ENCODE data around the gene FAM47B. TPM values are rescaled to one million over a fixed set of nuclear protein-coding genes. Genes with fewer than 3 reads are reported as not detected.

The FAM47B gene
- total RNA-seq, 2 experiments from 2014 or later, result not detected

- Mint-ChIP-seq H3K9me3 (peaks cover 2% of the 10 kb centered on the region), H3K4me1 (ENCODE audit: low read depth) (no peaks in the 10 kb centered on the region), H3K36me3 (no peaks in the 10 kb centered on the region), H3K27me3 (no peaks in the 10 kb centered on the region), H3K27ac (no peak overlapping the region), H3K4me3 (no peak overlapping the region)
- ChIA-PET CTCF (no interaction called here), POLR2A (no interaction called here)
- no peak for DNase-seq
- intact Hi-C loops (cut with micrococcal nuclease), result no loop called here
Measured at GRCh38 chrX:34961662-34962061, 19.1 kb downstream of the FAM47B start.

GRCh38 chrX:34972206-34972605 lies 29.6 kb downstream of the FAM47B start:
- ChIA-PET CTCF (no interaction called here), POLR2A (no interaction called here)
- Mint-ChIP-seq H3K36me3 (no peaks in the 10 kb centered on the region), H3K4me3 (no peak overlapping the region), H3K27ac (no peak overlapping the region), H3K4me1 (ENCODE audit: low read depth) (no peaks in the 10 kb centered on the region), H3K27me3 (no peaks in the 10 kb centered on the region), H3K9me3 (no peaks in the 10 kb centered on the region)
- intact Hi-C loops (cut with micrococcal nuclease), result no loop called here
- no peak for DNase-seq

GRCh38 chrX:34978171-34978570 lies 35.6 kb downstream of the FAM47B start:
- ChIA-PET POLR2A (no interaction called here), CTCF (no interaction called here)
- Mint-ChIP-seq H3K9me3 (peaks cover 9% of the 10 kb centered on the region), H3K36me3 (no peaks in the 10 kb centered on the region), H3K27me3 (no peaks in the 10 kb centered on the region), H3K4me3 (no peak overlapping the region), H3K4me1 (ENCODE audit: low read depth) (no peaks in the 10 kb centered on the region), H3K27ac (no peak overlapping the region)
- intact Hi-C loops (cut with micrococcal nuclease), result no loop called here
- DNase-seq, result no peak

GRCh38 chrX:34987646-34988045 lies 45.0 kb downstream of the FAM47B start:
- ChIA-PET CTCF (no interaction called here), POLR2A (no interaction called here)
- Mint-ChIP-seq H3K9me3 (no peaks in the 10 kb centered on the region), H3K27ac (no peak overlapping the region), H3K27me3 (no peaks in the 10 kb centered on the region), H3K4me3 (no peak overlapping the region), H3K36me3 (no peaks in the 10 kb centered on the region), H3K4me1 (ENCODE audit: low read depth) (no peaks in the 10 kb centered on the region)
- intact Hi-C loops (cut with micrococcal nuclease), result no loop called here
- no peak for DNase-seq

All from activated CD4-positive, alpha-beta memory T cell treated with anti-CD3 and anti-CD28 coated beads for 36 hours (primary cell).